ENCODE results near the gene INKA1.
"Not testable (repeated sequence)": the region's sequence is repeated elsewhere in the genome, so short reads cannot be mapped to it uniquely, and the experiment has no call there.

The INKA1 gene

DNA sequence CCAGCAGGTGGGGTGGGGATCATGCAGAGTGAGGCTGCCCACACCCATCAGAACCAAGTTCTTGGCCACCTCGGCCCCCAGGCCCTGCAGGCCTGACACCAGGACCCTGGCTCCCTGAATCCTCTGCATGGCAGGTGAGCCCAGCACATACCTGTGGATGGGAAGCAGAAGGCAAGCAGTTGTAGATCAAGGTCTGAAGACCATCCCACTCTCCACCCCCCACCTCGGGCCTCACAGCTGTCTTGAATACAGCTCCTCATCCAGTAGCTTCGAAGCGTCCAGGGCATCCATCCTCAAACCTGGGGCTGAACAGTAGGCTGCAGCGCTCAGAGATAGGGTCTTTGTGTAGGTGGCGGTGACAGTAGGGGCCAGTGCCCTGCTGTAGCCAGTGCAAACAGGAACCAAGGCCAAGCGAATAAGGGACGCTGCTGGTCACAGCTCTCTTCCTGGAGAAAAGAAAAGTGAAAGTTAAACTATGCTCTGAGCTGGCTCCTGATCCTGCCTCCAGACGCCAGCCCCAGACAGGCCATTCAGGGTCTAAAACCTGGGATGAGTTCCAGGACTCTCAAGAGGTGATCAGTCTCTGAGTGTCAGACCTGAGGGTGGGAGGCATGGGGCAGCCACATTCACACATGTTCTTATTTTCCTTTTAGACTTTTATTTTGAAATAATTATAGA is 10.6 kb downstream of the INKA1 start, which contains the start of gene UBA7:
Gene UBA7, minus strand, starts transcription at position 457 of the 678 bp plus-strand sequence. Its CDS starts 166 bp downstream, at position 291.
- DNase-seq: peak; percentile 77

DNA sequence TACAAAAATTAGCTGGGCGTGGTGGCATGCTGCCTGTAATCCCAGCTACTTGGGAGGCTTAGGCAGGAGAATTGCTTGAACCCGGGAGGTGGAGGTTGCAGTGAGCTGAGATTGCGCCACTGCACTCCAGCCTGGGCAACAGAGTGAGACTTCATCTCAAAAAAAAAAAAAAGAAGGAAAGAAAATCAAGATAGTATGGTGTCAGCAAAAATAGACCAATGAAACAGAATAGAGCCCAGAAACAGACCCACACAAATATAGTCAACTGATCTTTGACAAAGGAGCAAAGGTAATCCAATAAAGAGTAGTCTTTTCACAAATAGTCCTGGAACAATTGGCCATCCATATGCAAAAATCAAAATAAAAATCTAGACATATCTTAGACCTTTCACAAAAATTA is 20.1 kb downstream of the INKA1 start:
- DNase-seq: not testable (repeated sequence)

DNA sequence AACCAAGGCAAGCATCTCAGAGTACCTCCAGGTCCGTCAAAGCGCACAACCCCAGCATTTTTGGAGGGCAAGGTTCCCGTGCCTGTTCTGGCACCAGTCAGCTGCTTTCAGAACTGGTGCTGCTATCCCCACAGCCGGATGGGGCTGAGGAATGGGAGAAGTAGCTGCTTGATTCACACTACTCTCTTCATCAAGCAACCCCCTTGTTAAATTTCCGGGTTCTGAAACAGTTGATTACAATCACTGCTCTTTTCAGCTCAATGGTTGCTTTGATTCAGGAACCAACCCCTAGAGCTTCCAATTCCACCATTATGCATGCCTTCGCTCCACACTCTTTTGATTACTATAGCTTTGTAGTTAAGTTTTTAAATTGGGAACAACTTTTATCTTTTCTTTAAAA is 23.0 kb downstream of the INKA1 start:
- DNase-seq: no peak

DNA sequence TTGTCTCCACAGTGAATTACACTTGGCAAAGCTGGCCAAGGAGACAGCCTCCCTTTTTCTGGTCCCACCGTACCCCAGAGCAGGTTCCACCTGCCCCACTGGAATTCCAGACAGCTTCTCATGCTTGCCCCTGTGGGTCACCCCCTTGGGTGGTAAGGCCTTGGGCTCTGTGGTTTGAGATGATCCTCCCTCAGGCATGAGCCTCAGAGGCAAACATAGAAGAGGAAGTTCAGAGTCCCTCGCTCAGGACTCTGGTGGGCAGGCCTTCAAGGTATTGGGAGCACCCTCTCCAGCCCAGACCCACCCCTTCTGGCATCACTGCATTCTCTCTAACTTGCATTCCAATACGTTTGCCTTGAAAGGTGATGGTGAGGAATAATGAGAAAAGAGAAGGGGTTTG is 28.3 kb downstream of the INKA1 start:
- DNase-seq: no peak

DNA sequence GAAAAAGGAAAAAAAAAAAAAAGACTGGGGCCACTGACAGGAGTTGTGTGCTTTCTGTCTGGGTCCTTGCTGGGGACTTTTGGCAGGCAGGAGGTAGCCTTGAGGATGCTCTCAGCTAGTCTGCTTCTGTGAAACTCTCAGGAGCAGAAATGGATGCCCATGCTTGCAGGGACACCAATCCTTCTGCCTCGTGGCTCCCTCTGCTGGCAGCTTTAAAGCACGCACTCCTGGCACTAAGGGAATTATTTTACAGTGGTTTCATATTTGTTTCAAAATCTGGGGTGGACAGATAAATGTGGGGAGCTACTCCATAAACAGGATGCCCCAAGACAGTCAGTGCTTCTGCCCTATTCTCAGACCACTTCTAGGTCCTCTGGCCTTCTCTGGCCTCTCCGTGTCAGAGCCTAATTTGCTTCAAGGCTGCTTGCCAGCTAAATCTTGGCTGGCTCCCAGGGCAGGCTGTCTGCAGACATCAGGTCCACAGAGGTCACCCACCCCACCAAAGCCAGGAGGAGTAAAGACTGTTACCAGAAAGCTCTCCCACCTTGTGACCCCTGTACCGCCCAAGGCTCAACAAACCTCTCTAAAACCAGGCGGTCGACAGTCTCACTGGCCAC is 36.2 kb downstream of the INKA1 start:
- DNase-seq: peak; percentile 88

DNA sequence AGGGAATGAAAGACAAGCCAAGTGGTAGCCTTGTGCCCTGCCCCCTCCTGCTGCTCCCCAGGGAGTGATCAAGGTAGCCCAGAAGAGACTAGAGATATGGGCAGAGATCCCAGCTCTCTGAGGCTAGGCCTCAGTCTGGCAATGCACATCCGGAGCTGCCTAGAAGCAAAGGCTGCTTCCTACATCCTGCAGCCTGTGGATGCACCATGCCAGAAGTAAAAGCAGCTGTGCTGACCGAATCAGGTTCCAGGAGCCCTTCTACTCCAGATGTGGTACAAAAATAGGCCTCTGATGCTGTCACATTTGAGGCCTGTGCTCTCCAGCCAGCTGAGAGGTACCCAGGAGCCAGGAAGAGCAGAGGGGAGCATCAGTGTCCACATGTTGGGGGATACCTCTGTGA is 37.3 kb downstream of the INKA1 start:
- DNase-seq: peak; percentile 65

DNA sequence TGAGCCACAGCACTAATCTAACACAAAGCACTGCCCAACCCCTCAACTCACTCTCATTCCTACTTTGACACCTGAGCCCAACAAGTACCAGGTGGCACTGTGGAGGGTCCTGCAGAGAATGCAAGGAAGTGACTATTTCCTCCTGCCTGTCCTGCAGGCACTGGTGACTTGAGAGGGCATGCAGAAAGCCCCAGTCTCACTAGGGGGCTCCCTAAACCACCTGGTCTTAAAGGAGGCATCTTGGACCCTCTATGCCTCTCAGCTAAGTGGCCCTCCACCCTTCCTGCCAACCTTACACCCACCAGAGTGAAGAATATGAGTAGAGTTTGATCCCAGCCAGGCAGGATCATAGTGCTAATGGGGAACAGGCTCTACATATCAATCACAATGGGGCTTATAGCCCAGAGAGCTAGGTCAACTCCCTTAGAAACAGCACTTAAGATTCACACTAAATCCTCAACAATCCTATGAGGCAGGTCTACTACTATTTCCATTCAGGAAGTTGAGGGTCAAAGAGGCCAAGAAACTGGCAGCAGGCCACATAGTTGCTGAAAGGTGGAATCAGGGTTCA is 38.1 kb downstream of the INKA1 start:
- DNase-seq: no peak

DNA sequence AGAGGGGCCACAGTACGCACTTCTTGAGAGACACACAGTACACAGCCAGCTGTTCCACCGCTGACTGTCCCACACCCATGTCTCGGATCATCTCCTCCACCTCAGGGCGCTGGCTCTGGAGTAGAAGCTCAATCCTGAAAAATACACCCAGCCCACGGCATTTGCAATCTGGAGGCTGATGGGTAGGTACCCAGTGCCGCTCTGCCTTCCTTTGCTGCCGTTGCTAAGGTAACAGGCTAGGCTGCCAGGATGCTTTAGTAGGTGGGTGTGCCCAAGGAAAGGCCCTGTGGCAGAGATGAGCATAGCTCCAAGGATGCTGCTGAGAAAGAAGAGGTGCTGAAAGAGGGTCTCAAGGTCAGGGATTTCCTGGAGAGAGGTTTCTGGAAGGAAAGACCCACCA is 38.7 kb downstream of the INKA1 start:
- DNase-seq: no peak

DNA sequence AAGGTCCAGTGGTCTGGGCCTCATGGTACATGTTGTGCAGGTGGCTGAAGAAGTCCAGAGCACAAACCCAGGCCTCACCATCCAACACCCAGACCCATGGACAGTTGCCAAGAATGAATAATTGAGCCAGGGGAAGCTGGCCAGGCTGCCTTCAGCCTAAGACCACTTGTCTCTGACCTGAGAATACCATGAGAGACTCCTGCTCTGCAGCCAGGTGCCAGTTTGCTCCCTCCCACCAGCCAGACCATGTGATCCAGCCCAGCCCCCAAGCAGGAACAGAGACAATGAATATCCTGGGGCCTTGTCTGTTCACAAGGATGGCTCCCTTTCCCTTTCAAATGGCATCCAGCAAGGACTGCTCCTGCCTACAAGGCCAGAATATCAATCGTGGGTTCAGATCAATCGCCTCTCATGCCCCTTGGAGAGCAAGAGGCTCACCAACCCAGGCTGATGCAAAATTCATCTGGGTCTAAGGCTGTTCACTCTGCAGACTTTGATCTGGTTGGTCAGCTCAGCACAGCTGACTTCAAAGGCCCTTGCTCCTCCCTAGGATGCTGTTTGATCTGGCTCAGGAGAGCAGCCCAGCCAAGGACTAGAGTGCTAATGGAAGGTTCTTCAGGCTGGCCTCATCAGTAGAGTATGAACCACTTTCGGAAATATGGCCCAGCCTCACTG is 39.9 kb downstream of the INKA1 start:
- DNase-seq: no peak

DNA sequence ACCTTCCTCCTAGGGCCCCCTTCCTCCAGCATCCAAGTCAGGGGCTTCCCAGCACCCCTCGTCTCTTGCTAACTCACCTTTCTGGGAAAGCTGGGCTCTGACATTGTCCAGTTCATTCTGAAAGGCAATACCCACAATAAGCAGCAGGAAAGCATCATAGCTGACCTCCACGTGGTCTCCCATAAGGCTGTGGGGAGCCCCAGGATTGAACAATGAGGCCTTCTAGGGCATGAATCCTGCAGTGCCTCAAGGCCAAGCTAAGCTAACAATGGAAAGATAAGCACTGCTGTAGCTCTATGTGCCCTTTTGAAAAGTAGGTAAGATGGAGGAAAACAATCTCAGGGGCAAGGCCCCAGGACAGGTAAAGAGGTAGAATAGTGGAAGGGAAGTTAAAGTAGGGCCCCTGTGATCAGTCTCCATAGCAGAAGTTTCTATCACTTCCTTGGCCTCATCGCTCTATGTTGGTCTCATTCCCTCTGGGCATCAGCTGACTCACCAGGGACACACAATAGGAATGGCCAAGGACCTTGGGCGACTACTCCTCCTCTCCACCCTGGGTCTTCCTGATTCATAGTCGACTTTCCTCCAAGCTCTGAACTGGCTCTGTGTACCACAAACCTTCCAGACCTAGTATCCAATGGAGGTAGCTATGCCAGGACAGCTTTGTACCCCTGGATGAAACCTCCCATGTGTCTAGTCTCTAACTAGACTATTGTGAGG is 41.6 kb downstream of the INKA1 start:
- DNase-seq: no peak

DNA sequence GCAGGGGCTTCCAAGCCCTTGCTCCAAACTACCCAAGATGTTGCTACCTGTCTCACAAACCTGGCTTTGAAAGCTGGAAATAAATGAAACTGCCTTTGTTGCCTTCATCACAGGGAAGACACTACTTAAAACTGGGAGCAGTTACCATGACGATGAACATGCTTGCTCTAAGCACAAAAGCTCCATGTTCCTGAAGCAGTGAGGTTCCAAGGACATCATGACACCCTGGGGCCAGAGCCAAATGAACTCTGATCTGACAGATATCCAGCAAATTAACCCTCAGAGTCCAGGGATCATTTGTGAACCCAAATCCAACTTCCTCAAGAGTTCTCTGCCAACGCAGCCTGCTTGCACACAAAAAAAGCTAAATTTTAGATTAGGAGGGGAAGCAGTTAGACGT is 42.6 kb downstream of the INKA1 start:
- no peak for DNase-seq
